Measurements from ENCODE around the gene CLMN.

Gene CLMN, protein sequence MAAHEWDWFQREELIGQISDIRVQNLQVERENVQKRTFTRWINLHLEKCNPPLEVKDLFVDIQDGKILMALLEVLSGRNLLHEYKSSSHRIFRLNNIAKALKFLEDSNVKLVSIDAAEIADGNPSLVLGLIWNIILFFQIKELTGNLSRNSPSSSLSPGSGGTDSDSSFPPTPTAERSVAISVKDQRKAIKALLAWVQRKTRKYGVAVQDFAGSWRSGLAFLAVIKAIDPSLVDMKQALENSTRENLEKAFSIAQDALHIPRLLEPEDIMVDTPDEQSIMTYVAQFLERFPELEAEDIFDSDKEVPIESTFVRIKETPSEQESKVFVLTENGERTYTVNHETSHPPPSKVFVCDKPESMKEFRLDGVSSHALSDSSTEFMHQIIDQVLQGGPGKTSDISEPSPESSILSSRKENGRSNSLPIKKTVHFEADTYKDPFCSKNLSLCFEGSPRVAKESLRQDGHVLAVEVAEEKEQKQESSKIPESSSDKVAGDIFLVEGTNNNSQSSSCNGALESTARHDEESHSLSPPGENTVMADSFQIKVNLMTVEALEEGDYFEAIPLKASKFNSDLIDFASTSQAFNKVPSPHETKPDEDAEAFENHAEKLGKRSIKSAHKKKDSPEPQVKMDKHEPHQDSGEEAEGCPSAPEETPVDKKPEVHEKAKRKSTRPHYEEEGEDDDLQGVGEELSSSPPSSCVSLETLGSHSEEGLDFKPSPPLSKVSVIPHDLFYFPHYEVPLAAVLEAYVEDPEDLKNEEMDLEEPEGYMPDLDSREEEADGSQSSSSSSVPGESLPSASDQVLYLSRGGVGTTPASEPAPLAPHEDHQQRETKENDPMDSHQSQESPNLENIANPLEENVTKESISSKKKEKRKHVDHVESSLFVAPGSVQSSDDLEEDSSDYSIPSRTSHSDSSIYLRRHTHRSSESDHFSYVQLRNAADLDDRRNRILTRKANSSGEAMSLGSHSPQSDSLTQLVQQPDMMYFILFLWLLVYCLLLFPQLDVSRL

DNA sequence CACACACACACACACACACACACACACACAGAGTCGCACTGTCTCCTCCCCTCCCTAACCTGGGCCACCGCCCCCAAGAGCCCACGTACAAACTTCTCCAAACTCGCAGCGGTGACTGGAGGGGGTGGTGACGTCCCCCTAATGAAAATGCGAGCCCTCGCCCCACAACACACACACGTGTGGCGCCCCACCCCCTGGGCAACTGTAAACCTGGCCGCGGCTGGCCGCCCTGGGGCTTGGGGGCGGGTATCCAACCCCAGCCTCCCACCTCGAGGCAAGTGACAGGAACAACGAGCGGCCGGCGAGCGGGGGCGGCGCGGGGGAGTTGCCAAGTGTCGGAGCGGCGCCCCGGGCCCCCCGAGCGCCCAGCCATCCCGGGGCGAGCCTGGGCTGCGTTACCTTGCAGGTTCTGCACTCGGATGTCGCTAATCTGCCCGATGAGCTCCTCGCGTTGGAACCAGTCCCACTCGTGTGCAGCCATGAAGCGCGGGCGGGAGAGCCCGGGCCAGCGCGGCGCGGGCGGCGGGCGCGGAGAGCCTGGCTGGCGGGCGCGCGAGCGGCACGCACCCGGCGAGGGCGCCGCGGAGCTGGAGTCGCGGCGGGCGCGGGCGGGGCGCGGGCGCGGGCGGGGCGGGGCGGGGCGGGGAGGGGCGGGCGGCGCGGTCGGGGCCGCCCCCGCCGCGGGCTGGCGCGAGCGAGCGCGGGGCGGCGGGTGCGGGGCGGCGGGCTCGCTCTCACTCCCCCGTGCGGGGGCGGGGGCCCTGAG lies at the start of gene CLMN:
Gene CLMN, minus strand, starts transcription at position 597 of the 766 bp plus-strand sequence. Its CDS starts 116 bp downstream, at position 481.
- peak; percentile 54 for DNase-seq (ENCODE audit: low spot score)

DNA sequence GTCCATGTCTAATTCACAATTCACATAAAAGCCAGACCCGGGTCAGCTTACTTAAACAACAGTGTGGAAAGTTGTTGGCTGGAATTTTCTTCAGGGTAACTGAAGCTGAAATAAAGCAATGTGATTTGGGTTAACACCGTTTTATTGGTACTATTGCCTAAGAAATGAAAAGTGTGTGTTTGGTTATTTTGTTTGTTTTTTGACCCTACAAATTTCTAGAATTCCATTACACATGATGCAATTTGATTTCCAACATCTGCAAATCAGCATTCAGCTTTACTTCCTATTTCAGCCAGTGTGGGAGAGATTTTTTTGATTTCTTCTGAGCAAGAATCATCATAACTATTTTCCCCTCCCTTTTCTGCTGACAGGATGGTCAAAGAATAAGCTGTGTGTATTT lies 45.7 kb upstream of the CLMN start:
- DNase-seq (ENCODE audit: low spot score) = no peak

DNA sequence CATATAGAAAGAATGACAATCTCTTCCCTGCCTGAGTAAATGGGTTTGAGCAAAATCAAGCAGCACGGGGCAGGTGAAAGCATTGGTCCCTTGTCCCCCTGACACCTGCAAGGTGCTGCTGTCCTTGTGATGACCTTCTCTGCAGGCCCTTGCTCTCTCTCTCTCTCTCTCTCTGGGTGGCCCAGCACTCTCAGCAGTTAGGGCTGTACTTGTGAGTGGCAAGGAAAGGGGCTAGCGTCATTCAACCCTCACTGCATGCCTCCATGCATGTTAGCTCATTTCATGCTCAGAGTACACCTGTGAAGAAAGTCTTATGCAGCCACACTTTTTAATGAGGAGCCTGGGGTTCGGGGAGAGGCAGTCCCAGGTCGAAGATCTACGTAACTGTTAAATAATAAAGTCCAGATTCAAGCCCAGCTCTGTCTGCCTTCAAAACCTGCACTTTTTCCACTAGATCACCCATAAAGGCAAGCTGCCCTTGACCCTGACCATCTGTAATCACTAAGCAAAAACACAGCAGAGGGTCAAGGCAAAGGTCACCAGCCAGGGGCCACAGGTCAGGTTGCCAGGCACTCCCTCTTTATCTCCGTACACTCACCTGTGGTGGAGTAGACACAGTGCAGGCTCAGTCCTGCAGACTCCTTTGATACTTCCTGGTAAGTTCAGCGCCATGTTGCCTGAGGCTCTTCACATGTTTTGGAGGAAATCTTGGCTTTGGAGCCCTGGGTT lies 44.9 kb upstream of the CLMN start:
- DNase-seq (ENCODE audit: low spot score) = no peak

DNA sequence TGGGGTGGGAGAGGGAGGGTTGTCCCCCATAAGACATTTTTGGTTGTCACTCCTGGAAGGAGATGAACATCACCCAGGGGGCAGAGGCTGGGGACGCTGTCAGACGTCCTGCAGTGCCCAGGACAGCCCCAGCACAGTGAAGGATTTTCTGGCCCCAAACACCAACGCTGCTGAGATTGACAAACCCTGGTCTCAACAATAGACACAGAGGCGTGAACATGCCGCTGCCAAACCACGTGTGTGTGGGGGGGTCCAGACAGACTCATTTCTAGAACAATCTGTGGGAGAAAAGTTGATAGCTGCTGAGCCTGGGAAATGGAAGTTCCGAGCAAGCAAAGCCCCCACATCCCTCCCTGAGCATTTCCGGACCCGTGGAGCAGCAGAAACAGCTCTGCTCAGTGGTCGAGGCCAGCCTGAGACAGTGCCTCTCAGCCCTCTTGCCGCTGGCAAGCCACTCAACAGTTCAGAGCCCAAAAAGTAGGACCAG lies 43.8 kb upstream of the CLMN start:
- no peak for DNase-seq (ENCODE audit: low spot score)

DNA sequence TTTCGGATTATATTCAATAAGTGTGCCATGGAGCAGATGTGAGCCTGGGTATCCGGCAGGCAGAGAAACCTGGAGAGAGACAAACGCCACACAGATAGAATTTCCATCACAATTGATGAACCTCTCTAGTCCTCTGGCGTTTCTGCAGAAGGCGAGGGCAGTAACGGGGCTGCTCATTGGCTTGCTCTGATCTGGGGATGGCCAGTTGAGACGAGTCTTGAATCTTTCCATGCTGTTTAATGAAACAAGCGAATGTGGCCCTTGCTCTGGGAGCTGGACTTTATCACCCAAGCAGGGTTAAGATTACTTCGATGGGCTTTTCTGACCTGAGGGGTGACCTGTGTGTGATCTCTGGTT lies 42.4 kb upstream of the CLMN start:
- no peak for DNase-seq (ENCODE audit: low spot score)

DNA sequence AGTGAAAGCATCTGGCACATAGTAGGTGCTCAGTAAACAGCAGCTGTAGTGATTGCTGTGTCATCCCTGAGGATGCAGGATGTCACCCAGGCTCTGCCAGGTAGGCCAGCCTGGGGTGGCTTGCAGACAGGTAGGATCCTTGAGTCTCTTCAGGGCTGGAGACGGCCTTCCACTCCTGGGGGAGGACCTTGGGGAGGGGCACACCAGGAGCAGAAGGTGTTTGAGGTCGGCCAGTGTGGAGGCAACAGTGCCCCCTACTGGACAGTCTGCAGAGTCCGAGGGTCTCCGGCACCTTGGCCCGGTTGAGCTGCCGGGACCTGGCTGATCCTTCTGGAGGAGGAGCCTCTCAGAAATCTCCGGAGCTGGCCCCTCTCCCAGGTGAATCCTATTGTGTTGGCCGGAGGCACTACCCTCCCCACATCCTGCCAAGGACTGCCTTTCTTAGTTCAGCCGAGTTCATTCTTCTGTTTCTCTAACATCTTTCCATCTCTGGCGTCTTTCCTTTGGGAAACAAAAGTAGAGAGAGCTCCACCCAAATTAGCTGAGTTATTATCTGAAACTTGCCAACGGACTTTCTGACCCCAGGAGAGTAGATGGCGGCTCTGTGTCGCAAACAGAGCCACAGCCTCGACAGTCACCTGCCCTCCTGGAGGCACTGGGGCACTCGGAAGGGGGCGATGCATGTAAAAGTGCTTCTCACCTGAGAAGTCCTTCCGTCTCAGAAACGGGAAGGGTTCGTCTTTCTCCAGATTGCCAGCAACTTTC lies 41.8 kb upstream of the CLMN start:
- DNase-seq (ENCODE audit: low spot score) = no peak

DNA sequence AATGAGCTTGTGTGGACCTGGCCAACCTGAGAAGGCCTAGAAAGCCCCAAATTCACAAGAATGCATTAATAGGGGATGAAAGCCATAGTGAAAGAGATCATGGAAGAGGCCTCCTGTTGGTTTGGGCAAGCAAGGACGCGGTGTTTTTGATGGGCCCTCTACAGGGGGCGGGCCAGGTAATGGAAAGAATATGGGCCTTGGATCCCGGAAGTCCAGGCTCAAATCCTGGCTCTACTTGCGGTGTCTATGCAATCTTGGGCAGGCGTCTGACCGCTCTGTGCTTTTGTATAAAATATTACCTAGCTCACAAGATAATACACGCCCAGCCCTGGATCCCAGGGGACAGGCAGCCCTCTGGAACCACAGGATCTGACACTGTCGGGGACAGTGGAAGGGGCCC lies 41.1 kb upstream of the CLMN start:
- DNase-seq (ENCODE audit: low spot score) = no peak

DNA sequence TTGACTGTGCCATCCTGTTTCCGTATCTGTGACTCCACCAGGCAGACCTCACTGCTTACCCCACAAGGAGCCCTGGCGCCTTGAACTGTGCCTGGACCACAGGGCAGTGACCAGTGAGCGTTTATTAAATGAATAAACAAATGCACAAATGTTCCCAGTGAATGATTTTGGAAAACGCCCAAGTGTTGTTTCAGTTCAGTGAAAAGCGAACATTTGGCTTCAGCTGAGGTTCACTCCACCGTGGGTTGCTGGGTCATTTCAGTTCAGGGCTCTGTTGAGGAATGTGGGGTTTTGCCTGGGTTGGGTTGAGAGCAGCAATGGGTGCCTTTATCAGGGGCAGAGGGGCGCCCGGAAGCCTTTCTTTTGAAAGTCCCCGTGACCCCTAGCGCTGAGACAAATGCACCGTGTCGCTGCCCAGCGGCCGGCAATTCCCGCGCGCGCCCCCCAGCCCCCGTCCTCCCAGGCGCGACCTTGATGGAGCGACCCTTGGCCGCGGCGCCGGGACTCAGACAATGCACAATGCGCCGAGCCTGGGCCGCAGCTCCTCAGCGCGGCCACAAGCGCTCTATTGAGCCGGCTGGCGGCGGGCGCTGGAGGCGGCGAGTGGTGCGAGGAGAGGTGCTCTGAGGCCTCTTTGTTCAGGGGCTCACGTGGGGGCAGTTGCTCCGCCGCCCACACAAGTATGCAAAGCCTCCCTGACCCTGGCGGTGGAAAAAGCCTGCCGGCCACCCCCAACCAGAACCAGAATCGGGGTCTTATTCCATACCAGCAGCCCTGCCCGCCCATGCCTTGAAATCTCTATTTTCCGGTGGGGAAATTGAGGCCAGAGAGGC lies 40.5 kb upstream of the CLMN start:
- no peak for DNase-seq (ENCODE audit: low spot score)

DNA sequence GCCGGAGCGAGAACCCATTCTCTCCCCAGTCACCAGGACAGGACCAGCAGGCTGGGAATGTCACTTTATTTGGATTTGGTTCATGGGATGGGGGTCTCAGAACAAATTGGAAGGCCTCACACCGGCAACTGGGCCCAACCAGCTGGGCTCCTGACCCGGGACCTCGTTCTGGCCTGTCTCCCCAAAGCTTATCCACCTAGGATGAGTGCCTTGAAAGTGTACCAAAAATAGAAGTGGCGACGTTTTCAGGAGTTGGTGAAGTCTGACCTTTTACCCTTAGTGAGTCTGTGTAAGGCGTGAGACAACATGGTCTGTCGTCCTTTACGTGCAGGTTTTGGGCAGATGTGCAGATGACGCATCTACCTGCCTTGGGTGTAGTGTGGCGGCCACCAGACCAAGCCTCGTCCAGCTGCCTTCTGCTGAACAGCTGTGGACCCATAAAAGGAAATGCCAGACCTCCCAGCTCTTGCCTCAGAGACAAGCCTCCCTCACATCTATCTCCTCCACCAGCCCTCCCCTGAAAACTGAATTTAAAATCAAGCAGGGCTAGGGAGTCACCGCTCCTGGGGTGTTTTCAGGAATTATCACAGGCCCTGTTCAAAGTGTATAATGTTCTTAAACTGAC lies 36.6 kb upstream of the CLMN start:
- DNase-seq (ENCODE audit: low spot score) = no peak

DNA sequence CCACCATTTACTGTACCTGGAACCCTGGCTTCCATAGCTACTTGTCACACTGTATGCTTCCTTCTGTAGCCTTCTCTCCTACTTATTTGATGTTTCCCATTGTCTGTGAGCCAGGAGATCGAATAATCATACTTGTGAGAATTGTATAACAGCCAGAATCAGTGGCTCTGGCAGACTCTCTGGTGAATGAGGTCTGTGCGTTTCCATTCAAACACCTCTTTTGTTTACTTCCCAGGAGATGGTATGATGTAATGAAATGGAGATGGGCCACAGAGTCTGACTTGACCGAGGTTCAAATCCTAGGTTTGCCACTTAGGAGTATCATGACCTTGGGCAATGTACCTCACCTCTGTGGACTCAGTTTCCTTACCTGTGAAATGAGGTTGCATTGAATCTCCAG lies 35.7 kb upstream of the CLMN start:
- no peak for DNase-seq (ENCODE audit: low spot score)

DNA sequence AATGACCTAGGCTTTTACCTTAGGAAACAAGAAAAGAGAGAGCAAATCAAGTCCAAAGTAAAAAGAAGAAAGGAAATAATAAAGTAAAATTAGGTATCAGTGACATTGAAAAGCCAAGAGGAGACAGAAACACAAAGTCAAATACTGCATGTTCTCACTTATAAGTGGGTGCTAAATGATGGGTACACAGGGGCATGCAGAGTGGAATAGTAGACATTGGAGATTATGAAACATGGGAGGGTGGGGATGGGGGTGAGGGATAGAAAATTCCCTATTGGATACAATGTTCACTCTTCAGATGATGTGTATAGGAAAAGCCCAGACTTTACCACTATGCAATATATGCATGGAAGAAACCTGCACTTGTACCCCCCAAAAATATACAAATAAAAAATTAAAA lies 35.1 kb upstream of the CLMN start:
- DNase-seq (ENCODE audit: low spot score) = no peak

DNA sequence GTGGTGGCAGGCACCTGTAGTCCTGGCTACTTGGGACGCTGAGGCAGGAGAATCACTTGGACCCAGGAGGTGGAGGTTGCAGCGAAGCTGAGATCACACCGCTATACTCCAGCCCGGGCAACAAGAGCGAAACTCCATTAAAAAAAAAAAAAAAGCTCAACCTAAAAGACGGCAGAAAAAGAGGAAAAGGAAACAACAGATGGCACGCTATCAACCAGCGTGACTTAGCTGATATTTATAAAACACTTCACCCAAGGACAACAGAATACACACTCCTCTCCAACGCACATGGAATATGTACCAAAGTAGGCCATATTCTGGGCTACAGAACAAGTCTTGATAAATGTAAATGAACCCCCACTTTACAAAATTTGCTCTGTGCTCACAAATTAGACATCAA lies 34.0 kb upstream of the CLMN start:
- DNase-seq (ENCODE audit: low spot score) = no peak

DNA sequence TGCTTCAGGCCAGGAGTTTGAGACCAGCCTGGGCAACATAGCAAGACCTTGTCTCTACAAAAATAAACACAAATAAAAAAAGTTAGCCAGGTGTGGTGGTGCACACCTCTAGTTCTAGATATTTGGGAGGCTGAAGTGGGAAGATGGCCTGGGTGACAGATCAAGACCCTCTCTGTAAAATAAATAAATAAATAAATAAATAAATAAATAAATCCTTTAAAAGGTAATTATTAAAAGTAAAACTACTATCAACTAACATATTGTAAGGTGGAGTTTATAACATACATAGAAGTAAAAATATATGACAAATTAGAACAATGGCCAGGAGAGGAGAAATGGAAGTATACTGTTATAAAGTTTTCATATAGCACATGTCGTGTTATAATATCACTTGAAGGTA lies 33.3 kb upstream of the CLMN start:
- no peak for DNase-seq (ENCODE audit: low spot score)

DNA sequence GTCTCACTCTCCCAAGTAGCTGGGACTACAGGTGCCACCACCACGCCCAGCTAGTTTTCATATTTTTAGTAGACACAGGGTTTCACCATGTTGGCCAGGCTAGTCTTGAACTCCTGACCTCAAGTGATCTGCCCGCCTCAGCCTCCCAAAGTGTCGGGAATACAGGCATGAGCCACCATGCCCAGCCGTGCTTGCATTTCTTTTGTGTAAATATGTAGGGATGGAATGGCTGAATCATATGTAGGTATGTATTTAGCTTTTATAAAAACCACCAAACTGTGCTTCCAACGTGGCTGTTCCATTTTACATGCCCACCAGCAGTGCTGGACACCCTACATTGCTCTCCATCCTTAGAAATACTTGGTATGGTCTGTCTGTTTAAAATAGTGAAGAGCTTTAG lies 32.8 kb upstream of the CLMN start:
- no peak for DNase-seq (ENCODE audit: low spot score)

DNA sequence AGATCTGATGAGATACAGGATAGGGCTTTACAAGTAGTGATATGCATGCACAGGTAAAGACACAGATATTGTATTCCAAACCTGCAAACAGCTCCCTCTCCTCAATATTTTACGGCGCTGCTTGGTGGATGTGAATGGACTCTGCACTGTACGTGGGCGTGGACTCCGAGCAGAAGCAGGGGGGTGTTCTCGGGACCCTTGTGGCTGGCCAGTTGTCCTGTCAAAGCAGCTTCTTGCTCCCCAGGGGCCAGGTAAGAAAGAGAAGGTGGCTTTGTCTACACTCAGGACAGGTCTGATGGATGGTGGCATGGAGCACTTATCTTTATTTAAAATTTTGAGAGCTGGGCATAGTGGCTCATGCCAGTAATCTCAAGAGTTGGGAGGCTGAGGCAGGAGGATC lies 29.5 kb upstream of the CLMN start:
- no peak for DNase-seq (ENCODE audit: low spot score)

DNA sequence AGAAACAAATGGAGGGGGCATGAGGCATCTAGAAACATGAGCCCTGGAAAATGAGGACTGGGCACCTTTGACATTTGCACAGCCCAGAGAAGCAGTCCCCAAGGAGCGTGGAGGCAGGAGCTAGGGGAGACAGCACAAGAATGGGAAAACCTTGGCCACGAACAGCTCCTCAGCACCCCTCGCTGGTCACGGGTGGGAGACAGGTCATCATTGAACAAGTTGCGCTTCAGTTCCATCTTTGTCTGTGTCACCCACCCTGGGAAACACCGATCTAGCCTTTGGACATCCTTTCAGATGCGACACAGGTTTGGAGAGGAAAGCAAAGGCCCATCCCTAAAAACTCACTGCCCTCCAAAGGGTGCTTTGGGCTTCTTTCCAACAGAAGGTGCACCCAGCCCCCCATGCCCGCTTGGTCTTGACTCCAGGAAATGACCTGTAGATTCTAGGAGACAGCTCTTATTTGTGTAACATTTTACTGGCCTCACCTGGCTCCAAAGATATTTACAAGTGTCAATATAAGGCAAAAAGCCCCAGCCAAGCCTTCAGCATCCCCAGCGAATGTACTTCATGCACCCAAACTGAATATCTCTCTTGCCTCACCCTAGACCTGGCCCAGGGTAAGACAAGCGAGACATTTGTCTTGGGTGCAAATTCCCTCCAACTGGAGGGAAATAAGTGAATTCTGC lies 28.8 kb upstream of the CLMN start:
- DNase-seq (ENCODE audit: low spot score) = no peak

DNA sequence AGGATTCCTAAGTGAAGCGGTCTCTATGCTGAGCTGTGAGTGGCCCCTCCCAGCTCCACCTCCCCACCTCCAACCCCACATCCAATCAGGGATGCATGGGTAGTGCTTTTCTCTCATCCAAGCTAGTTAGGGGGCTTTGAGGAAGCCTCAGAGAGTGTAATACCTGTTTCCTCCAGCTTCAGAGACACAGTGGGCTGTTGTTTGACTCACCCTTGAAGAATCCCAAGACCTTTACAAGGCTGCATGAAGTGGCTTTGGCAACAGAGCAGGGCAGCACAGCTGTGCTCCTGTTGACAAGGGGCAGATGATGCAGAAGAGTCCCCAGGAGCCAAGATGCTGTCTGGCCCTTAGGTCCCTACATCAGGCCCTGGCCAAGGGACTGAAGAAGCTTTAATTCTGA lies 27.1 kb upstream of the CLMN start:
- DNase-seq (ENCODE audit: low spot score) = peak; percentile 34

DNA sequence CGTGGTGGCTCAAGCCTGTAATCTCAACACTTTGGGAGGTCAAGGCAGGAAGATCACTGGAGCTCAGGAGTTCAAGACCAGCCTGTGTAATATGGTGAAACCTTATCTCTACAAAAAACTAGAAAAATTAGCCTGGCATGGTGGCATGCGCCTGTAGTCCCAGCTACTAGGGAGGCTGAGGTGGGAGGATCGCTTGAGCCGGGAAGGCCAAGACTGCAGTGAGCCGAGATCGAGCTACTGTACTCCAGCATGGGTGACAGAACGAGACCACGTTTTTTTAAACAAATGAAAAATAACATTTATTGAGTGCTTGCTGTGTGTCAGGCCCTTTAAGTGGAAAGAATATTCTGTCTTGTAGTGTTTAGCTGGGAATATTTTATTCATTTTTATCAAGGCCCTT lies 26.6 kb upstream of the CLMN start:
- DNase-seq (ENCODE audit: low spot score) = no peak

DNA sequence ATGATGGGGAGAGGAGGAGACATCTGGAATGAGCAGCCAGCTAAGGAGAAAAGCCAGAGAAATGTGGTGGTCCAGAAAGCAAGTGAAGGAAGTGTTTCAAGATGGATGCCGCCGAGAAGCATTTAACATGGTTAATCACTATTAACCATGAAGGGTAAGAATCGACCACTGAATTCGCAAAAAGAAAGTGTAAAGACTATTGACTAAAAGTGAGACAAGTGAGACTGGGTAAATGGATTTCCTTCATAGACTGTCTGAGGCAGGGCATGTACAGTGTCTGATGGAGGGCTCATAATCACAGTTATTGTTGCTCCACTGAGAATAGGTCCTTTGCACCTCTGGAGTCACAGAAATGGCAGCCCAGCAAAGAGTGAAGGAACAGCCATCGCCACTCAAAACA lies 25.3 kb upstream of the CLMN start:
- no peak for DNase-seq (ENCODE audit: low spot score)

Measured in SW480 (cell line).